Measurements from ENCODE around the gene C18orf32.

C18orf32 gene

DNA sequence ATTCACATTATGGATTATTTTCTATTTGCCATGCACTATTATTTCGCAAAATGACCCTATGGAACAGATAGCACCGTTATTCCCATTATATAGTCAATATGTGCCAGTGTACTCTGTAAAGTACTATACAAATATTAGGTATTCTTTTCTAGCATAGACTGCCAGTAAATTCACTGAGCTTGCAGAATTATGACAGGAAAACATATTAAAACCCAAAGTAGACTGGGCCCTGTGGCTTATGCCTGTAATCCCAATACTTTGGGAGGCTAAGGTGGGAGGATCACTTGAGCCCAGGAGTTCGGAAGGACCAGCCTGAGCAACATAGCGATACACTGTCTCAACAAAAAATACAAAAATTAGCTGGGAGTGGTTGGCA, 25.4 kb downstream of the C18orf32 start:
- no peak for TF ChIP-seq REST (IDR thresholded peaks at IDR 0.05; ENCODE audit: insufficient read depth in 1 of 2, low read depth in 2 of 2, low read length in 2 of 2)
- no peak for TF ChIP-seq FOXP2 (optimal IDR thresholded peaks at IDR 0.05; ENCODE audit: borderline replicate concordance, extremely low read depth, extremely low read length, insufficient read depth)
- TF ChIP-seq SIN3A (IDR thresholded peaks at IDR 0.05; ENCODE audit: borderline replicate concordance, insufficient read depth, low read length): no peak
- TF ChIP-seq POLR2AphosphoS5 (IDR thresholded peaks at IDR 0.05; ENCODE audit: low read depth, low read length): no peak
- TF ChIP-seq TAF1 (IDR thresholded peaks at IDR 0.05; ENCODE audit: borderline replicate concordance, insufficient read depth, low read length): no peak

- no peak for TF ChIP-seq REST (IDR thresholded peaks at IDR 0.05; ENCODE audit: insufficient read depth in 1 of 2, low read depth in 2 of 2, low read length in 2 of 2)
- TF ChIP-seq SIN3A (IDR thresholded peaks at IDR 0.05; ENCODE audit: borderline replicate concordance, insufficient read depth, low read length): no peak
- no peak for TF ChIP-seq FOXP2 (optimal IDR thresholded peaks at IDR 0.05; ENCODE audit: borderline replicate concordance, extremely low read depth, extremely low read length, insufficient read depth)
- TF ChIP-seq TAF1 (IDR thresholded peaks at IDR 0.05; ENCODE audit: borderline replicate concordance, insufficient read depth, low read length): no peak
- no peak for TF ChIP-seq POLR2AphosphoS5 (IDR thresholded peaks at IDR 0.05; ENCODE audit: low read depth, low read length)
Measured at GRCh38 chr18:49460976-49461601, 25.9 kb downstream of the C18orf32 start.

GRCh38 chr18:49459404-49460171, 27.4 kb downstream of the C18orf32 start:
- TF ChIP-seq REST (IDR thresholded peaks at IDR 0.05; ENCODE audit: insufficient read depth in 1 of 2, low read depth in 2 of 2, low read length in 2 of 2): no peak
- no peak for TF ChIP-seq TAF1 (IDR thresholded peaks at IDR 0.05; ENCODE audit: borderline replicate concordance, insufficient read depth, low read length)
- TF ChIP-seq SIN3A (IDR thresholded peaks at IDR 0.05; ENCODE audit: borderline replicate concordance, insufficient read depth, low read length): no peak
- TF ChIP-seq FOXP2 (optimal IDR thresholded peaks at IDR 0.05; ENCODE audit: borderline replicate concordance, extremely low read depth, extremely low read length, insufficient read depth): no peak
- no peak for TF ChIP-seq POLR2AphosphoS5 (IDR thresholded peaks at IDR 0.05; ENCODE audit: low read depth, low read length)

DNA sequence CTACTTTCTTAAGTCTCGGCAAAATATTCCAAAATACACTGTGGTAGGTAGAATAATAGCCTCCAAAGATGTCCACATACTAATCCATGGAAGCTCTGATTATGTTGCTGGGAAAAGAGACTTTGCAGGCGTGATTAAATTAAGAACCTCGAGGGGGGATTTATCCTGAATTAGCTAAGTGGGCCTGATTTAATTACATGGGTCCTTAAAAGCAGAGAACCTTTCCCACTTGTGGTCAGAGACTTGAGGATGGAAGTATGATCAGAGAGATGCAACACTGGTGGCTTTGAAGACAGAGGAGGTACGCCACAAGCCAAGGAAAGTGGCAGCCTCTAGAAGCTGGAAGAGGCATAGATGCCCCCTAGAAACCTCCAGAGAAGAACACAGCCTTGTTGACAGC, 29.4 kb downstream of the C18orf32 start:
- TF ChIP-seq TAF1 (IDR thresholded peaks at IDR 0.05; ENCODE audit: borderline replicate concordance, insufficient read depth, low read length): no peak
- no peak for TF ChIP-seq REST (IDR thresholded peaks at IDR 0.05; ENCODE audit: insufficient read depth in 1 of 2, low read depth in 2 of 2, low read length in 2 of 2)
- TF ChIP-seq POLR2AphosphoS5 (IDR thresholded peaks at IDR 0.05; ENCODE audit: low read depth, low read length): no peak
- TF ChIP-seq SIN3A (IDR thresholded peaks at IDR 0.05; ENCODE audit: borderline replicate concordance, insufficient read depth, low read length): no peak
- TF ChIP-seq FOXP2 (optimal IDR thresholded peaks at IDR 0.05; ENCODE audit: borderline replicate concordance, extremely low read depth, extremely low read length, insufficient read depth): no peak

Measured in PFSK-1 (cell line).